H1 (cell line): ENCODE measurements around the gene CACNA1D. TPM values are rescaled to one million over a fixed set of nuclear protein-coding genes. Genes with fewer than 3 reads are reported as not detected.

Source experiments
- EP300 ChIP-seq, 2 experiments: IDR thresholded peaks; 1 replicate in 1 of 2; 2 replicates in 1 of 2; pipeline ENCODE4 v1.6.1; 2011 to 2012; ENCODE audit warnings: low read depth in 2 of 2, low read length in 2 of 2, mild to moderate bottlenecking in 2 of 2, borderline replicate concordance in 1 of 2, inconsistent platforms in 1 of 2, moderate library complexity in 1 of 2
- KDM1A ChIP-seq: fragments of 200-600, 300-600 bp; sonication (generic); IDR thresholded peaks from 2 replicates; pipeline ENCODE4 v1.7.1; 2016; ENCODE audit warnings: mild to moderate bottlenecking, low read length, borderline replicate concordance
- SAP30 ChIP-seq: fragments of 300-600 bp; sonication (generic); IDR thresholded peaks from 2 replicates; pipeline ENCODE4 v1.7.1; 2012; ENCODE audit warnings: low read length, moderate library complexity, mild to moderate bottlenecking, inconsistent platforms; ENCODE audit not compliant: insufficient read depth, insufficient replicate concordance
- TCF12 ChIP-seq: IDR thresholded peaks from 2 replicates; pipeline ENCODE4 v1.6.1; 2011; ENCODE audit warnings: low read depth, mild to moderate bottlenecking, low read length
- polyA plus RNA-seq, 7 experiments: library from polyadenylated mRNA; depleted of rRNA in 3 of 7; stranded (reverse) in 5 of 7; unstranded in 2 of 7; fragments of >200 nt in 5 of 7; fragments of 200-250 nt in 2 of 7; gene quantifications; 1 replicate in 5 of 7; 2 replicates in 1 of 7; 4 replicates in 1 of 7; pipeline versions ENCODE4 v1.2.1 to v1.2.3, GENCODE V29; 2011 to 2013; ENCODE audit warnings: missing spikeins in 2 of 7, mixed read lengths in 2 of 7
- total RNA-seq: library from RNA; stranded (reverse); fragmentation: NEBNext Ultra II Directional; extraction: Animal tissue kit (Norgen Biotek cat#: 25700); gene quantifications from 2 replicates; pipeline ENCODE4 v1.2.1, GENCODE V29; 2021

Gene CACNA1D
- total and polyA plus RNA-seq, 2 of the 8 experiments (the other 6 are each of a cell fraction or from before 2014, with no cell fraction given) = 2.0 to 2.9 TPM

DNA sequence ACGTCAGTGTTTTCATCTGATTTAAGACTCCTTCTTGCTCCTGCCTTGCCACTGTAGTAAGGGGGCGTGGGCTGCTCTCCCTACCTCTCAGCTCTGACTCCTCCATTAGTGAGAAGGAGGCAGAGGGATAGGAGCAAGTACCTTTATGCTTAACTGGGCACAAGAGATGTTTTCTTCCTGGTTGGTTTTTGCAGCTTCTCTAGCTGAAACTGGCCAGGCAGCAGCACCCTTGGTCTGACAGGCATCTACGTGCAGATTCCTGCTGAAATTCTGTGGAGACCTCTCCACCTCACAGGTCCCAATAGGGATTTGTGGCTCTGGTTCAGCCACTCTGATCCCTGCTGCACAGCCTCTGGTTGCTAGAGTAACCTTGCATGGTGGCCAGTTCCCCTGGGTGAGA, 132.5 kb downstream of the CACNA1D start (continued):
- TF ChIP-seq KDM1A (no peak), EP300 (IDR thresholded peaks at IDR 0.05; ENCODE audit: borderline replicate concordance in 1 of 2, low read depth in 2 of 2, low read length in 2 of 2) (no peak), SAP30 (no peak), TCF12 (no peak)
